ENCODE measurements around the gene MERTK. TPM values are rescaled to one million over a fixed set of nuclear protein-coding genes. Genes with fewer than 3 reads are reported as not detected.

MERTK gene
- total RNA-seq, 1 donor from 2014 or later = 5.1 TPM

GRCh38 chr2:111954602-111955332 lies 56.4 kb downstream of the MERTK start:
- H3K9me3 ChIP-seq (ENCODE audit: insufficient read depth, low read depth, low read length) = no peaks in the 10 kb centered on the region
- Mint-ChIP-seq H3K27me3 (ENCODE audit: low read depth, unreplicated experiment) (no peaks in the 10 kb centered on the region), H3K9me3 (ENCODE audit: unreplicated experiment) (no peaks in the 10 kb centered on the region), H3K27ac (ENCODE audit: unreplicated experiment) (no peak overlapping the region), H3K4me1 (ENCODE audit: low read depth, unreplicated experiment) (no peaks in the 10 kb centered on the region), H3K4me3 (ENCODE audit: unreplicated experiment) (no peak overlapping the region), H3K36me3 (ENCODE audit: low read depth, unreplicated experiment) (peaks cover 4% of the 10 kb centered on the region)
- H3K27me3 ChIP-seq (ENCODE audit: insufficient read depth, low read length) = peaks cover 9% of the 10 kb centered on the region
- no peak for TF ChIP-seq EZH2 (IDR thresholded peaks at IDR 0.05; ENCODE audit: insufficient read depth, low read length)
- TF ChIP-seq, protein P1, sequence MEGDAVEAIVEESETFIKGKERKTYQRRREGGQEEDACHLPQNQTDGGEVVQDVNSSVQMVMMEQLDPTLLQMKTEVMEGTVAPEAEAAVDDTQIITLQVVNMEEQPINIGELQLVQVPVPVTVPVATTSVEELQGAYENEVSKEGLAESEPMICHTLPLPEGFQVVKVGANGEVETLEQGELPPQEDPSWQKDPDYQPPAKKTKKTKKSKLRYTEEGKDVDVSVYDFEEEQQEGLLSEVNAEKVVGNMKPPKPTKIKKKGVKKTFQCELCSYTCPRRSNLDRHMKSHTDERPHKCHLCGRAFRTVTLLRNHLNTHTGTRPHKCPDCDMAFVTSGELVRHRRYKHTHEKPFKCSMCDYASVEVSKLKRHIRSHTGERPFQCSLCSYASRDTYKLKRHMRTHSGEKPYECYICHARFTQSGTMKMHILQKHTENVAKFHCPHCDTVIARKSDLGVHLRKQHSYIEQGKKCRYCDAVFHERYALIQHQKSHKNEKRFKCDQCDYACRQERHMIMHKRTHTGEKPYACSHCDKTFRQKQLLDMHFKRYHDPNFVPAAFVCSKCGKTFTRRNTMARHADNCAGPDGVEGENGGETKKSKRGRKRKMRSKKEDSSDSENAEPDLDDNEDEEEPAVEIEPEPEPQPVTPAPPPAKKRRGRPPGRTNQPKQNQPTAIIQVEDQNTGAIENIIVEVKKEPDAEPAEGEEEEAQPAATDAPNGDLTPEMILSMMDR (IDR thresholded peaks at IDR 0.05; ENCODE audit: insufficient read depth, low read depth, low read length) = no peak
- H3K79me2 ChIP-seq (ENCODE audit: insufficient read depth, low read length) = no peaks in the 10 kb centered on the region
- no peak overlapping the region for H3K27ac ChIP-seq (ENCODE audit: low read depth, low read length)
- H3K36me3 ChIP-seq (ENCODE audit: insufficient read depth, low read length) = no peaks in the 10 kb centered on the region
- H3K4me1 ChIP-seq (ENCODE audit: insufficient read depth, low read length) = no peaks in the 10 kb centered on the region
- DNase-seq (ENCODE audit: low read depth) (no peak), FAIRE-seq (no peak)
- no peak overlapping the region for H2AFZ ChIP-seq (ENCODE audit: low read depth, low read length)
- H4K20me1 ChIP-seq (ENCODE audit: insufficient read depth, low read length) = no peaks in the 10 kb centered on the region
- no peak overlapping the region for H3K4me2 ChIP-seq (ENCODE audit: low read length)
- H3K9ac ChIP-seq (ENCODE audit: low read length) = no peak overlapping the region
- H3K4me3 ChIP-seq (ENCODE audit: insufficient read depth, low read depth, low read length) = no peak overlapping the region

GRCh38 chr2:111957872-111958354 lies 59.5 kb downstream of the MERTK start:
- Histone ChIP-seq H3K4me1 (ENCODE audit: insufficient read depth, low read length) (no peaks in the 10 kb centered on the region), H3K4me2 (ENCODE audit: low read length) (no peak overlapping the region), H3K27me3 (ENCODE audit: insufficient read depth, low read length) (peaks cover 11% of the 10 kb centered on the region), H4K20me1 (ENCODE audit: insufficient read depth, low read length) (no peaks in the 10 kb centered on the region), H3K9ac (ENCODE audit: low read length) (no peak overlapping the region), H2AFZ (ENCODE audit: low read depth, low read length) (no peak overlapping the region), H3K4me3 (ENCODE audit: insufficient read depth, low read depth, low read length) (no peak overlapping the region), H3K36me3 (ENCODE audit: insufficient read depth, low read length) (no peaks in the 10 kb centered on the region), H3K79me2 (ENCODE audit: insufficient read depth, low read length) (no peaks in the 10 kb centered on the region), H3K27ac (ENCODE audit: low read depth, low read length) (no peak overlapping the region), H3K9me3 (ENCODE audit: insufficient read depth, low read depth, low read length) (no peaks in the 10 kb centered on the region)
- FAIRE-seq = no peak
- TF ChIP-seq, protein P1 (IDR thresholded peaks at IDR 0.05; ENCODE audit: insufficient read depth, low read depth, low read length) = no peak
- TF ChIP-seq EZH2 (IDR thresholded peaks at IDR 0.05; ENCODE audit: insufficient read depth, low read length) = no peak
- H3K4me1 Mint-ChIP-seq (ENCODE audit: low read depth, unreplicated experiment) = no peaks in the 10 kb centered on the region
- H3K4me3 Mint-ChIP-seq (ENCODE audit: unreplicated experiment) = no peak overlapping the region
- H3K9me3 Mint-ChIP-seq (ENCODE audit: unreplicated experiment) = no peaks in the 10 kb centered on the region
- no peak overlapping the region for H3K27ac Mint-ChIP-seq (ENCODE audit: unreplicated experiment)
- H3K27me3 Mint-ChIP-seq (ENCODE audit: low read depth, unreplicated experiment) = no peaks in the 10 kb centered on the region
- H3K36me3 Mint-ChIP-seq (ENCODE audit: low read depth, unreplicated experiment) = peaks cover 6% of the 10 kb centered on the region
- no peak for DNase-seq (ENCODE audit: low read depth)

GRCh38 chr2:111958901-111959300 lies 60.5 kb downstream of the MERTK start:
- H3K79me2 ChIP-seq (ENCODE audit: insufficient read depth, low read length) = no peaks in the 10 kb centered on the region
- no peak for TF ChIP-seq EZH2 (IDR thresholded peaks at IDR 0.05; ENCODE audit: insufficient read depth, low read length)
- TF ChIP-seq, protein P1 (IDR thresholded peaks at IDR 0.05; ENCODE audit: insufficient read depth, low read depth, low read length) = peak; percentile 23
- Mint-ChIP-seq H3K4me1 (ENCODE audit: low read depth, unreplicated experiment) (no peaks in the 10 kb centered on the region), H3K4me3 (ENCODE audit: unreplicated experiment) (no peak overlapping the region), H3K27me3 (ENCODE audit: low read depth, unreplicated experiment) (no peaks in the 10 kb centered on the region), H3K36me3 (ENCODE audit: low read depth, unreplicated experiment) (peaks cover 6% of the 10 kb centered on the region), H3K27ac (ENCODE audit: unreplicated experiment) (no peak overlapping the region), H3K9me3 (ENCODE audit: unreplicated experiment) (no peaks in the 10 kb centered on the region)
- H3K36me3 ChIP-seq (ENCODE audit: insufficient read depth, low read length) = no peaks in the 10 kb centered on the region
- H4K20me1 ChIP-seq (ENCODE audit: insufficient read depth, low read length) = no peaks in the 10 kb centered on the region
- FAIRE-seq (no peak), DNase-seq (ENCODE audit: low read depth) (no peak)
- no peak overlapping the region for H3K9ac ChIP-seq (ENCODE audit: low read length)
- no peak overlapping the region for H3K4me3 ChIP-seq (ENCODE audit: insufficient read depth, low read depth, low read length)
- H3K4me2 ChIP-seq (ENCODE audit: low read length) = no peak overlapping the region
- H2AFZ ChIP-seq (ENCODE audit: low read depth, low read length) = no peak overlapping the region
- no peaks in the 10 kb centered on the region for H3K4me1 ChIP-seq (ENCODE audit: insufficient read depth, low read length)
- H3K9me3 ChIP-seq (ENCODE audit: insufficient read depth, low read depth, low read length) = no peaks in the 10 kb centered on the region
- peaks cover 11% of the 10 kb centered on the region for H3K27me3 ChIP-seq (ENCODE audit: insufficient read depth, low read length)
- no peak overlapping the region for H3K27ac ChIP-seq (ENCODE audit: low read depth, low read length)

Measured in astrocyte (in vitro differentiated cells and primary cell).